Measurements from ENCODE around the gene PIK3AP1.
"Not testable (repeated sequence)": the region's sequence is repeated elsewhere in the genome, so short reads cannot be mapped to it uniquely, and the experiment has no call there.

GRCh38 chr10:96545558-96545957, 174.8 kb downstream of the PIK3AP1 start:
- not testable (repeated sequence) for TF ChIP-seq POLR2A (IDR thresholded peaks at IDR 0.05); CTCF (IDR thresholded peaks at IDR 0.05); POLR2AphosphoS5 (IDR thresholded peaks at IDR 0.05; ENCODE audit: insufficient read depth in 1 of 2, low read depth in 1 of 2)
